HEK293 (cell line): ENCODE data around the gene UBE2D2.

Experiments used
- CTCF ChIA-PET: fragments of 350-600 bp; formaldehyde crosslinking; extraction: SDS; loops from one replicate; lab custom pipeline; 2021; ENCODE audit warnings: antibody characterized with exemption; lab: Yijun Ruan, JAX
- POLR2A ChIA-PET: fragments of 300-600 bp; formaldehyde crosslinking; extraction: SDS; loops from one replicate; lab custom pipeline; 2020; ENCODE audit warnings: antibody characterized with exemption, inconsistent platforms; lab: Yijun Ruan, JAX
- H3K27ac ChIP-seq: fragments of 200-500 bp; sonication (Bioruptor generic); 2 replicates; pipeline ENCODE4 v1.5.1; 2014; ENCODE audit warnings: low read depth, low read length, control low read depth, inconsistent platforms; ENCODE audit errors: extremely low read depth
- H3K36me3 ChIP-seq, 2 experiments: fragments of 200-500 bp in 1 of 2; sonication (Bioruptor generic) in 1 of 2; 1 replicate in 1 of 2; 2 replicates in 1 of 2; pipeline ENCODE4 v1.5.1; 2014 to 2017; ENCODE audit warnings: inconsistent platforms in 2 of 2, low read length in 2 of 2; ENCODE audit not compliant: control insufficient read depth in 2 of 2, insufficient read depth in 1 of 2
- H3K4me1 ChIP-seq: fragments of 200-500 bp; sonication (Bioruptor generic); 2 replicates; pipeline ENCODE4 v1.5.1; 2014; ENCODE audit warnings: mild to moderate bottlenecking, low read length, inconsistent platforms; ENCODE audit not compliant: control insufficient read depth, insufficient read depth
- H3K4me3 ChIP-seq: 2 replicates; pipeline ENCODE4 v1.5.1; 2011; ENCODE audit warnings: low read depth, mild to moderate bottlenecking, control low read depth, low read length, moderate library complexity
- H3K9me3 ChIP-seq: fragments of 200-500 bp; sonication (Bioruptor generic); 2 replicates; pipeline ENCODE4 v1.5.1; 2014; ENCODE audit warnings: low read depth, low read length, inconsistent platforms; ENCODE audit not compliant: control insufficient read depth, insufficient read depth
- BCL11A ChIP-seq: fragments of 450-650 bp; formaldehyde crosslinking; IDR thresholded peaks from 2 replicates; pipeline ENCODE4 v1.5.1; 2016; ENCODE audit warnings: low read depth, missing biosample characterization, missing genetic modification characterization
- MZF1 ChIP-seq: fragments of 450-650 bp; formaldehyde crosslinking; IDR thresholded peaks from 2 replicates; pipeline ENCODE4 v1.5.1; 2017; ENCODE audit warnings: missing biosample characterization, missing genetic modification characterization, borderline replicate concordance
- REPIN1 ChIP-seq: fragments of 450-650 bp; formaldehyde crosslinking; IDR thresholded peaks from 2 replicates; pipeline ENCODE4 v1.5.1; 2017; ENCODE audit warnings: missing biosample characterization, missing genetic modification characterization, low read depth
- SP3 ChIP-seq: fragments of 450-650 bp; formaldehyde crosslinking; IDR thresholded peaks from 2 replicates; pipeline ENCODE4 v1.5.1; 2016; ENCODE audit warnings: missing biosample characterization, missing genetic modification characterization
- SP7 ChIP-seq: fragments of 450-650 bp; formaldehyde crosslinking; IDR thresholded peaks from 2 replicates; pipeline ENCODE4 v1.5.1; 2016; ENCODE audit warnings: missing biosample characterization, missing genetic modification characterization
- WT1 ChIP-seq: fragments of 450-650 bp; formaldehyde crosslinking; IDR thresholded peaks from 2 replicates; pipeline ENCODE4 v1.5.1; 2016; ENCODE audit warnings: missing biosample characterization, missing genetic modification characterization
- ZBTB17 ChIP-seq: fragments of 450-650 bp; formaldehyde crosslinking; IDR thresholded peaks from 2 replicates; pipeline ENCODE4 v1.5.1; 2016; ENCODE audit warnings: missing biosample characterization, missing genetic modification characterization
- ZBTB20 ChIP-seq: fragments of 450-650 bp; formaldehyde crosslinking; IDR thresholded peaks from 2 replicates; pipeline ENCODE4 v1.5.1; 2016; ENCODE audit warnings: missing biosample characterization, missing genetic modification characterization
- ZBTB7A ChIP-seq: fragments of 450-650 bp; formaldehyde crosslinking; IDR thresholded peaks from 2 replicates; pipeline ENCODE4 v1.5.1; 2016; ENCODE audit warnings: low read depth, missing biosample characterization, missing genetic modification characterization
- ZFP41 ChIP-seq: fragments of 450-650 bp; formaldehyde crosslinking; IDR thresholded peaks from 2 replicates; pipeline ENCODE4 v1.5.1; 2016; ENCODE audit warnings: missing biosample characterization, missing genetic modification characterization, borderline replicate concordance
- ZNF155 ChIP-seq: fragments of 450-650 bp; formaldehyde crosslinking; IDR thresholded peaks from 2 replicates; pipeline ENCODE4 v1.5.1; 2016; ENCODE audit warnings: missing biosample characterization, missing genetic modification characterization
- ZNF175 ChIP-seq: fragments of 450-650 bp; formaldehyde crosslinking; IDR thresholded peaks from 2 replicates; pipeline ENCODE4 v1.5.1; 2016; ENCODE audit warnings: missing biosample characterization, missing genetic modification characterization
- ZNF311 ChIP-seq: fragments of 450-650 bp; formaldehyde crosslinking; IDR thresholded peaks from 2 replicates; pipeline ENCODE4 v1.5.1; 2017; ENCODE audit warnings: missing biosample characterization, missing genetic modification characterization, borderline replicate concordance
- ZNF335 ChIP-seq: fragments of 450-650 bp; formaldehyde crosslinking; conservative IDR thresholded peaks from 2 replicates; pipeline ENCODE4 v1.5.1; 2016; ENCODE audit warnings: missing biosample characterization, missing genetic modification characterization
- ZNF514 ChIP-seq: fragments of 450-650 bp; formaldehyde crosslinking; IDR thresholded peaks from 2 replicates; pipeline ENCODE4 v1.5.1; 2016; ENCODE audit warnings: missing biosample characterization, missing genetic modification characterization
- ZNF529 ChIP-seq: fragments of 450-650 bp; formaldehyde crosslinking; IDR thresholded peaks from 2 replicates; pipeline ENCODE4 v1.5.1; 2017; ENCODE audit warnings: missing genetic modification characterization, missing biosample characterization; ENCODE audit not compliant: insufficient replicate concordance
- ZNF530 ChIP-seq: fragments of 450-650 bp; formaldehyde crosslinking; IDR thresholded peaks from 2 replicates; pipeline ENCODE4 v1.5.1; 2016; ENCODE audit warnings: low read depth, missing biosample characterization, missing genetic modification characterization
- ZNF561 ChIP-seq: fragments of 450-650 bp; IDR thresholded peaks from 2 replicates; pipeline ENCODE4 v1.5.1; 2018; ENCODE audit warnings: missing biosample characterization, missing genetic modification characterization, borderline replicate concordance
- ZNF600 ChIP-seq: fragments of 450-650 bp; formaldehyde crosslinking; IDR thresholded peaks from 2 replicates; pipeline ENCODE4 v1.5.1; 2016; ENCODE audit warnings: missing biosample characterization, missing genetic modification characterization
- ZNF624 ChIP-seq: fragments of 450-650 bp; formaldehyde crosslinking; IDR thresholded peaks from 2 replicates; pipeline ENCODE4 v1.5.1; 2017; ENCODE audit warnings: missing biosample characterization, missing genetic modification characterization
- ZNF843 ChIP-seq: fragments of 450-650 bp; formaldehyde crosslinking; IDR thresholded peaks from 2 replicates; pipeline ENCODE4 v1.5.1; 2016; ENCODE audit warnings: missing biosample characterization, missing genetic modification characterization
- TF ChIP-seq, protein P1 (sequence below): fragments of 450-650 bp; formaldehyde crosslinking; IDR thresholded peaks from 2 replicates; pipeline ENCODE4 v1.5.1; 2017; ENCODE audit warnings: missing biosample characterization, missing genetic modification characterization
- TF ChIP-seq, protein P2 (sequence below): fragments of 450-650 bp; formaldehyde crosslinking; IDR thresholded peaks from 2 replicates; pipeline ENCODE4 v1.5.0; 2017; ENCODE audit warnings: missing biosample characterization, missing genetic modification characterization, borderline replicate concordance
- TF ChIP-seq, protein P3 (sequence below): fragments of 450-650 bp; formaldehyde crosslinking; IDR thresholded peaks from 2 replicates; pipeline ENCODE4 v1.5.1; 2016; ENCODE audit warnings: missing biosample characterization, missing genetic modification characterization
- TF ChIP-seq, protein P4 (sequence below): fragments of 450-650 bp; formaldehyde crosslinking; IDR thresholded peaks from 2 replicates; pipeline ENCODE4 v1.5.1; 2017; ENCODE audit warnings: missing biosample characterization, missing genetic modification characterization
- TF ChIP-seq, protein P5 (sequence below): fragments of 450-650 bp; IDR thresholded peaks from 2 replicates; pipeline ENCODE4 v1.5.1; 2018; ENCODE audit warnings: missing biosample characterization, missing genetic modification characterization

UBE2D2 gene

DNA sequence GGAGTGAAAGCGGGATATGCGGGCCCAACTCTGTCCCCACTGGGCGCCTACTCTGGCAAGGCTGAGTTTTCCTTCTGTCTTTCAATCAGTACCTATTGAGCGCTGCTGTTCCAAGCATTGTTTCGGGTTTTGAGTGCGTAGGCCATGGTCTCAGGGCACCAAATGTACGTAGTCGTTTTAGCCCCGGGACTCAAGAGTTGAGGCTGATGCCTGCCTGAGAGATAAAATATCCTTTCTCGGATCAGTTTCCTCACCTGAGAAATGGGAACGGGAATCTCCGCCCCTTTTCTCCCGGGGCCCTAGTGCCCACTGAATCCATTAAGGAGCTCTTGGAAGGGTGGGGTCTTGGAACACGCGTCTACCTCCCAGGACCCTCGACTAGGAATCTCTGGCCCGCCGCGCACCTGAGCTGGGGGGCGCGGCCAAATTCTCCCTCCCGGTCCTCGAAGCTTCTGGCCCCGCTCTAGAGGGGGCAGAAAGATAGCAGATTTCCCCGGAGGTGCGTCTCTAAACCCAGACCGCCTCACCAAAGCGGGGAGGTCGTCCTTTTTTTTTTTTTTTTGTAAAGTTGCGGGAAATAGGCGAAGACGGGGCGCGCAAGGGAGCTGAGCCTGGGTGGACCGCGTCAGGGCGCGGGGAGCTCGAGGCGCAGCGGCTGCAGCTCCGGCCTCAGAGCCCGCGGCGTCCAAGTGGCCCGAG lies 86.5 kb downstream of the UBE2D2 start (continued):
- peak; percentile 85 for TF ChIP-seq ZNF335 (tag by site-specific recombination)
- TF ChIP-seq, protein P1, sequence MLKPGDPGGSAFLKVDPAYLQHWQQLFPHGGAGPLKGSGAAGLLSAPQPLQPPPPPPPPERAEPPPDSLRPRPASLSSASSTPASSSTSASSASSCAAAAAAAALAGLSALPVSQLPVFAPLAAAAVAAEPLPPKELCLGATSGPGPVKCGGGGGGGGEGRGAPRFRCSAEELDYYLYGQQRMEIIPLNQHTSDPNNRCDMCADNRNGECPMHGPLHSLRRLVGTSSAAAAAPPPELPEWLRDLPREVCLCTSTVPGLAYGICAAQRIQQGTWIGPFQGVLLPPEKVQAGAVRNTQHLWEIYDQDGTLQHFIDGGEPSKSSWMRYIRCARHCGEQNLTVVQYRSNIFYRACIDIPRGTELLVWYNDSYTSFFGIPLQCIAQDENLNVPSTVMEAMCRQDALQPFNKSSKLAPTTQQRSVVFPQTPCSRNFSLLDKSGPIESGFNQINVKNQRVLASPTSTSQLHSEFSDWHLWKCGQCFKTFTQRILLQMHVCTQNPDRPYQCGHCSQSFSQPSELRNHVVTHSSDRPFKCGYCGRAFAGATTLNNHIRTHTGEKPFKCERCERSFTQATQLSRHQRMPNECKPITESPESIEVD (tag by site-specific recombination), result no peak
- no peak for TF ChIP-seq BCL11A
- TF ChIP-seq ZBTB7A (tag by site-specific recombination), result no peak
- 0 out of 2 replicates have a peak, but pooled peaks have one; percentile 35 for TF ChIP-seq ZBTB17 (tag by site-specific recombination)
- TF ChIP-seq ZFP41 (tag by site-specific recombination), result no peak
- no peak for TF ChIP-seq ZNF529 (tag by site-specific recombination)
- no peak for TF ChIP-seq ZNF311
- TF ChIP-seq ZNF175 (tag by site-specific recombination), result no peak
- no peak for TF ChIP-seq ZNF155 (tag by site-specific recombination)
- TF ChIP-seq ZNF514 (tag by site-specific recombination), result no peak
- no peak for TF ChIP-seq MZF1 (tag by site-specific recombination)

DNA sequence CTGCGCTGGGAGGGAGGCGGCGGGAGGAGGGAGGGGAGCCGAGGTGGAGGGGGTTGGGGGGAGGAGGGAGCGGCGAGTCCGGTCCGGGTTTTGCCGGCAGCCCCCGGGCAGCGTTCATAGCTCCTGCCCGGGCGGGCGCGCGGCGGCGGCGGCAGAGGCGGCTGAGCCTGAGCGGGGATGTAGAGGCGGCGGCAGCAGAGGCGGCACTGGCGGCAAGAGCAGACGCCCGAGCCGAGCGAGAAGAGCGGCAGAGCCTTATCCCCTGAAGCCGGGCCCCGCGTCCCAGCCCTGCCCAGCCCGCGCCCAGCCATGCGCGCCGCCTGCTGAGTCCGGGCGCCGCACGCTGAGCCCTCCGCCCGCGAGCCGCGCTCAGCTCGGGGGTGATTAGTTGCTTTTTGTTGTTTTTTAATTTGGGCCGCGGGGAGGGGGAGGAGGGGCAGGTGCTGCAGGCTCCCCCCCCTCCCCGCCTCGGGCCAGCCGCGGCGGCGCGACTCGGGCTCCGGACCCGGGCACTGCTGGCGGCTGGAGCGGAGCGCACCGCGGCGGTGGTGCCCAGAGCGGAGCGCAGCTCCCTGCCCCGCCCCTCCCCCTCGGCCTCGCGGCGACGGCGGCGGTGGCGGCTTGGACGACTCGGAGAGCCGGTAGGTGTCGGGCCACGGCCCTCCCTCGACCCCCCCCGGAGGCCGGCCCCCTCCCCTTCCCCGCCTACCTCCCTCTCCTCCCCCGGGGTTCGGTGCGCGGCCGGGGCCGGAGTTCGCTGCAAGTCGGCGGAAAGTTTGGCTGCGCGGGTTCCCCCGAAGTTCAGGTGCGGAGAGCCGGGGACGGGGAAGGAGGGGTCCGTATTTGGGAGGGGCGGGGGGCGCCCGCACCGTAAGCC lies 87.3 kb downstream of the UBE2D2 start, which contains the start of gene CXXC5:
TSS of gene CXXC5 (plus strand) at position 145 of the 877 bp plus-strand sequence. CDS start 32,175 bp downstream, outside the sequence.
- peak within 1 kb of the TSS; percentile 82; the same call in 1 of the 2 replicates for H3K27ac ChIP-seq
- TF ChIP-seq, protein P2, sequence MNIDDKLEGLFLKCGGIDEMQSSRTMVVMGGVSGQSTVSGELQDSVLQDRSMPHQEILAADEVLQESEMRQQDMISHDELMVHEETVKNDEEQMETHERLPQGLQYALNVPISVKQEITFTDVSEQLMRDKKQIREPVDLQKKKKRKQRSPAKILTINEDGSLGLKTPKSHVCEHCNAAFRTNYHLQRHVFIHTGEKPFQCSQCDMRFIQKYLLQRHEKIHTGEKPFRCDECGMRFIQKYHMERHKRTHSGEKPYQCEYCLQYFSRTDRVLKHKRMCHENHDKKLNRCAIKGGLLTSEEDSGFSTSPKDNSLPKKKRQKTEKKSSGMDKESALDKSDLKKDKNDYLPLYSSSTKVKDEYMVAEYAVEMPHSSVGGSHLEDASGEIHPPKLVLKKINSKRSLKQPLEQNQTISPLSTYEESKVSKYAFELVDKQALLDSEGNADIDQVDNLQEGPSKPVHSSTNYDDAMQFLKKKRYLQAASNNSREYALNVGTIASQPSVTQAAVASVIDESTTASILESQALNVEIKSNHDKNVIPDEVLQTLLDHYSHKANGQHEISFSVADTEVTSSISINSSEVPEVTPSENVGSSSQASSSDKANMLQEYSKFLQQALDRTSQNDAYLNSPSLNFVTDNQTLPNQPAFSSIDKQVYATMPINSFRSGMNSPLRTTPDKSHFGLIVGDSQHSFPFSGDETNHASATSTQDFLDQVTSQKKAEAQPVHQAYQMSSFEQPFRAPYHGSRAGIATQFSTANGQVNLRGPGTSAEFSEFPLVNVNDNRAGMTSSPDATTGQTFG, result no peak
- TF ChIP-seq ZNF530 (tag by site-specific recombination) (no peak), ZNF843 (tag by site-specific recombination) (0 out of 2 replicates have a peak, but pooled peaks have one; percentile 12), ZNF624 (tag by site-specific recombination) (no peak), SP3 (tag by site-specific recombination) (peak; percentile 67), ZBTB7A (tag by site-specific recombination) (peak; percentile 55; the same call in 1 of the 2 replicates), REPIN1 (tag by site-specific recombination) (no peak), WT1 (tag by site-specific recombination) (no peak), ZNF561 (tag by site-specific recombination) (peak; percentile 88), ZNF600 (tag by site-specific recombination) (0 out of 2 replicates have a peak, but pooled peaks have one; percentile 34), SP7 (0 out of 2 replicates have a peak, but pooled peaks have one; percentile 21), ZBTB20 (tag by site-specific recombination) (peak; percentile 77)
- TF ChIP-seq, protein P3, sequence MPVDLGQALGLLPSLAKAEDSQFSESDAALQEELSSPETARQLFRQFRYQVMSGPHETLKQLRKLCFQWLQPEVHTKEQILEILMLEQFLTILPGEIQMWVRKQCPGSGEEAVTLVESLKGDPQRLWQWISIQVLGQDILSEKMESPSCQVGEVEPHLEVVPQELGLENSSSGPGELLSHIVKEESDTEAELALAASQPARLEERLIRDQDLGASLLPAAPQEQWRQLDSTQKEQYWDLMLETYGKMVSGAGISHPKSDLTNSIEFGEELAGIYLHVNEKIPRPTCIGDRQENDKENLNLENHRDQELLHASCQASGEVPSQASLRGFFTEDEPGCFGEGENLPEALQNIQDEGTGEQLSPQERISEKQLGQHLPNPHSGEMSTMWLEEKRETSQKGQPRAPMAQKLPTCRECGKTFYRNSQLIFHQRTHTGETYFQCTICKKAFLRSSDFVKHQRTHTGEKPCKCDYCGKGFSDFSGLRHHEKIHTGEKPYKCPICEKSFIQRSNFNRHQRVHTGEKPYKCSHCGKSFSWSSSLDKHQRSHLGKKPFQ, result no peak
- TF ChIP-seq, protein P4, sequence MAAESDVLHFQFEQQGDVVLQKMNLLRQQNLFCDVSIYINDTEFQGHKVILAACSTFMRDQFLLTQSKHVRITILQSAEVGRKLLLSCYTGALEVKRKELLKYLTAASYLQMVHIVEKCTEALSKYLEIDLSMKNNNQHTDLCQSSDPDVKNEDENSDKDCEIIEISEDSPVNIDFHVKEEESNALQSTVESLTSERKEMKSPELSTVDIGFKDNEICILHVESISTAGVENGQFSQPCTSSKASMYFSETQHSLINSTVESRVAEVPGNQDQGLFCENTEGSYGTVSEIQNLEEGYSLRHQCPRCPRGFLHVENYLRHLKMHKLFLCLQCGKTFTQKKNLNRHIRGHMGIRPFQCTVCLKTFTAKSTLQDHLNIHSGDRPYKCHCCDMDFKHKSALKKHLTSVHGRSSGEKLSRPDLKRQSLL, result peak; percentile 83
- TF ChIP-seq, protein P5, sequence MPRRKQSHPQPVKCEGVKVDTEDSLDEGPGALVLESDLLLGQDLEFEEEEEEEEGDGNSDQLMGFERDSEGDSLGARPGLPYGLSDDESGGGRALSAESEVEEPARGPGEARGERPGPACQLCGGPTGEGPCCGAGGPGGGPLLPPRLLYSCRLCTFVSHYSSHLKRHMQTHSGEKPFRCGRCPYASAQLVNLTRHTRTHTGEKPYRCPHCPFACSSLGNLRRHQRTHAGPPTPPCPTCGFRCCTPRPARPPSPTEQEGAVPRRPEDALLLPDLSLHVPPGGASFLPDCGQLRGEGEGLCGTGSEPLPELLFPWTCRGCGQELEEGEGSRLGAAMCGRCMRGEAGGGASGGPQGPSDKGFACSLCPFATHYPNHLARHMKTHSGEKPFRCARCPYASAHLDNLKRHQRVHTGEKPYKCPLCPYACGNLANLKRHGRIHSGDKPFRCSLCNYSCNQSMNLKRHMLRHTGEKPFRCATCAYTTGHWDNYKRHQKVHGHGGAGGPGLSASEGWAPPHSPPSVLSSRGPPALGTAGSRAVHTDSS (tag by site-specific recombination), result no peak

More for the DNA sequence above, 87.3 kb downstream of the UBE2D2 start, which contains the start of gene CXXC5:
- ChIA-PET POLR2A (interaction anchor here (0.6 to 2.9 kb wide), 17 partner anchors 12 to 274 kb away, joined by 3 to 96 read pairs (median 3); partner anchors contain the start of gene UBE2D2), CTCF (interaction anchor here (0.5 to 1.7 kb wide), 7 partner anchors 12 to 226 kb away, joined by 3 to 20 read pairs (median 4); no protein-coding TSS in a partner anchor)
- H3K9me3 ChIP-seq, result no peaks in the 10 kb centered on the region
- H3K4me3 ChIP-seq, result peak within 1 kb of the TSS; percentile 79
- H3K36me3 ChIP-seq, result no peaks in the 10 kb centered on the region
- H3K4me1 ChIP-seq, result peaks cover 28% of the 10 kb centered on the region
